Liver (tissue), 9 donors: ENCODE data around the gene PRKD3. TPM values are rescaled to one million over a fixed set of nuclear protein-coding genes. Genes with fewer than 3 reads are reported as not detected.

Experiments used
- DNase-seq: peaks from one replicate; pipeline ENCODE4 v3.0.0-alpha.2; 2017; ENCODE audit warnings: low spot score
- H3K27ac ChIP-seq, 2 donors: one replicate each; pipeline ENCODE4 v1.7.0; 2013; ENCODE audit warnings: inconsistent platforms in 2 of 2, low read length in 2 of 2, control low read depth in 1 of 2, low read depth in 1 of 2, mild to moderate bottlenecking in 1 of 2
- H3K27me3 ChIP-seq, 4 donors: one replicate each; pipeline versions ENCODE4 v1.6.1 to v1.7.0; 2013; ENCODE audit warnings: low read length in 3 of 4, inconsistent platforms in 1 of 4, mild to moderate bottlenecking in 1 of 4, moderate library complexity in 1 of 4; ENCODE audit not compliant: control insufficient read depth in 4 of 4, insufficient read depth in 4 of 4
- H3K36me3 ChIP-seq, 4 donors: one replicate each; pipeline versions ENCODE4 v1.6.1 to v1.7.0; 2013; ENCODE audit warnings: low read length in 3 of 4, mild to moderate bottlenecking in 3 of 4, low read depth in 1 of 4, moderate library complexity in 1 of 4; ENCODE audit not compliant: control insufficient read depth in 4 of 4, insufficient read depth in 3 of 4
- H3K4me1 ChIP-seq, 4 donors: one replicate each; pipeline versions ENCODE4 v1.6.1 to v1.7.0; 2013; ENCODE audit warnings: low read length in 3 of 4, mild to moderate bottlenecking in 3 of 4, moderate library complexity in 1 of 4; ENCODE audit not compliant: control insufficient read depth in 4 of 4, insufficient read depth in 4 of 4
- H3K4me3 ChIP-seq, 3 donors: one replicate each; pipeline versions ENCODE4 v1.6.1 to v1.7.0; 2013; ENCODE audit warnings: low read length in 3 of 3, control low read depth in 1 of 3, low read depth in 1 of 3, mild to moderate bottlenecking in 1 of 3
- H3K9ac ChIP-seq, 2 donors: one replicate each; pipeline ENCODE4 v1.7.0; 2013; ENCODE audit warnings: low read length in 2 of 2, mild to moderate bottlenecking in 2 of 2, moderate library complexity in 2 of 2, control low read depth in 1 of 2, low read depth in 1 of 2
- H3K9me3 ChIP-seq, 4 donors: one replicate each; pipeline versions ENCODE4 v1.6.1 to v1.7.0; 2013; ENCODE audit warnings: low read length in 3 of 4; ENCODE audit not compliant: control insufficient read depth in 4 of 4
- ATF3 ChIP-seq: IDR thresholded peaks from 2 replicates; pipeline ENCODE4 v1.6.1; 2016; ENCODE audit warnings: antibody characterized with exemption
- CTCF ChIP-seq: fragments of 150-350 bp; IDR thresholded peaks from 2 replicates; pipeline ENCODE4 v1.5.1; 2017; ENCODE audit warnings: improper control_type of control experiment, low read depth, low read length; ENCODE audit not compliant: missing input control
- EGR1 ChIP-seq, 2 donors: IDR thresholded peaks; 2 replicates each; pipeline ENCODE4 v1.6.1; 2016 to 2018; ENCODE audit warnings: antibody characterized with exemption in 2 of 2, low read depth in 2 of 2
- FOXA1 ChIP-seq: IDR thresholded peaks from 2 replicates; pipeline ENCODE4 v1.6.1; 2016; ENCODE audit warnings: antibody characterized with exemption
- FOXA2 ChIP-seq: IDR thresholded peaks from 2 replicates; pipeline ENCODE4 v1.6.1; 2016; ENCODE audit warnings: antibody characterized with exemption
- GABPA ChIP-seq, 2 donors: IDR thresholded peaks in 1 of 2; conservative IDR thresholded peaks in 1 of 2; 2 replicates each; pipeline ENCODE4 v1.6.1; 2016; ENCODE audit warnings: antibody characterized with exemption in 2 of 2, mild to moderate bottlenecking in 1 of 2, moderate library complexity in 1 of 2
- HNF4A ChIP-seq, 2 donors: conservative IDR thresholded peaks; 2 replicates each; pipeline ENCODE4 v1.6.1; 2016; ENCODE audit warnings: antibody characterized with exemption in 2 of 2, mild to moderate bottlenecking in 2 of 2
- HNF4G ChIP-seq: IDR thresholded peaks from 2 replicates; pipeline ENCODE4 v1.6.1; 2016; ENCODE audit warnings: antibody characterized with exemption
- JUND ChIP-seq, 2 donors: IDR thresholded peaks; 2 replicates each; pipeline ENCODE4 v1.6.1; 2016; ENCODE audit warnings: antibody characterized with exemption in 2 of 2
- RAD21 ChIP-seq, 2 donors: IDR thresholded peaks; 2 replicates each; pipeline ENCODE4 v1.6.1; 2016; ENCODE audit warnings: antibody characterized with exemption in 2 of 2, mild to moderate bottlenecking in 2 of 2
- REST ChIP-seq: IDR thresholded peaks from 2 replicates; pipeline ENCODE4 v1.6.1; 2016; ENCODE audit warnings: antibody characterized with exemption, mild to moderate bottlenecking
- RXRA ChIP-seq, 2 donors: IDR thresholded peaks; 2 replicates each; pipeline ENCODE4 v1.6.1; 2017 to 2018; ENCODE audit warnings: antibody characterized with exemption in 2 of 2, mild to moderate bottlenecking in 1 of 2
- SP1 ChIP-seq: IDR thresholded peaks from 2 replicates; pipeline ENCODE4 v1.6.1; 2018; ENCODE audit warnings: antibody characterized with exemption, mild to moderate bottlenecking
- TAF1 ChIP-seq: conservative IDR thresholded peaks from 2 replicates; pipeline ENCODE4 v1.6.1; 2016; ENCODE audit warnings: antibody characterized with exemption, mild to moderate bottlenecking
- YY1 ChIP-seq: IDR thresholded peaks from 2 replicates; pipeline ENCODE4 v1.6.1; 2016; ENCODE audit warnings: antibody characterized with exemption, mild to moderate bottlenecking
- WGBS: extraction: QIAGEN DNeasy Blood & Tissue Kit; methylation state at CpG from one replicate; pipeline ENCODE4 v1.1.7; 2013; 5-methylcytosine and 5-hydroxymethylcytosine counted together
- polyA plus RNA-seq, 2 donors: library from polyadenylated mRNA; stranded (reverse) in 1 of 2; unstranded in 1 of 2; fragments of 200-250 nt in 1 of 2; fragments of >200 nt in 1 of 2; fragmentation: Nextera tagmentation in 1 of 2; extraction: Ambion mirVana in 1 of 2; gene quantifications; one replicate each; pipeline versions ENCODE4 v1.2.1 to v1.2.3, GENCODE V29; 2013 to 2015
- total RNA-seq, 2 donors: library from RNA; depleted of rRNA; stranded (reverse); fragments of >200 nt; gene quantifications; one replicate each; pipeline ENCODE4 v1.2.3, GENCODE V29; 2014
- TF ChIP-seq, protein P1 (sequence below): IDR thresholded peaks from 2 replicates; pipeline ENCODE4 v1.6.1; 2016; ENCODE audit warnings: antibody characterized with exemption
- TF ChIP-seq, protein P2 (sequence below): IDR thresholded peaks from 2 replicates; pipeline ENCODE4 v1.6.1; 2016; ENCODE audit warnings: antibody characterized with exemption
- donor health status: healthy.
- donor health status: healthy.
- donor health status: healthy.
- donor health status: healthy.
- donor health status: healthy.

The PRKD3 gene
- total and polyA plus RNA-seq, 4 donors, result 4.4 to 19.7 (median 8.1) TPM

- DNase-seq, result no peak
- Histone ChIP-seq H3K27me3 (no peaks in the 10 kb centered on the region), H3K4me1 (no peaks in the 10 kb centered on the region), H3K36me3 (peaks cover 2 to 29% (median 17%) of the 10 kb centered on the region in 4 donors), H3K9me3 (no peaks in the 10 kb centered on the region), H3K4me3 (no peak overlapping the region), H3K27ac (no peak overlapping the region), H3K9ac (no peak overlapping the region)
- TF ChIP-seq CTCF (no peak), HNF4A (conservative IDR thresholded peaks at IDR 0.05) (no peak), YY1 (no peak), GABPA (IDR thresholded peaks at IDR 0.05 in 1 of 2, conservative IDR thresholded peaks at IDR 0.05 in 1 of 2) (no peak), HNF4G (no peak), EGR1 (IDR thresholded peaks at IDR 0.05; ENCODE audit: low read depth in 2 of 2) (no peak), ATF3 (no peak), RXRA (IDR thresholded peaks at IDR 0.05) (no peak), RAD21 (IDR thresholded peaks at IDR 0.05) (no peak), TAF1 (no peak), REST (no peak)
- TF ChIP-seq, protein P1, sequence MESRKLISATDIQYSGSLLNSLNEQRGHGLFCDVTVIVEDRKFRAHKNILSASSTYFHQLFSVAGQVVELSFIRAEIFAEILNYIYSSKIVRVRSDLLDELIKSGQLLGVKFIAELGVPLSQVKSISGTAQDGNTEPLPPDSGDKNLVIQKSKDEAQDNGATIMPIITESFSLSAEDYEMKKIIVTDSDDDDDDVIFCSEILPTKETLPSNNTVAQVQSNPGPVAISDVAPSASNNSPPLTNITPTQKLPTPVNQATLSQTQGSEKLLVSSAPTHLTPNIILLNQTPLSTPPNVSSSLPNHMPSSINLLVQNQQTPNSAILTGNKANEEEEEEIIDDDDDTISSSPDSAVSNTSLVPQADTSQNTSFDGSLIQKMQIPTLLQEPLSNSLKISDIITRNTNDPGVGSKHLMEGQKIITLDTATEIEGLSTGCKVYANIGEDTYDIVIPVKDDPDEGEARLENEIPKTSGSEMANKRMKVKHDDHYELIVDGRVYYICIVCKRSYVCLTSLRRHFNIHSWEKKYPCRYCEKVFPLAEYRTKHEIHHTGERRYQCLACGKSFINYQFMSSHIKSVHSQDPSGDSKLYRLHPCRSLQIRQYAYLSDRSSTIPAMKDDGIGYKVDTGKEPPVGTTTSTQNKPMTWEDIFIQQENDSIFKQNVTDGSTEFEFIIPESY, result no peak
- TF ChIP-seq, protein P2, sequence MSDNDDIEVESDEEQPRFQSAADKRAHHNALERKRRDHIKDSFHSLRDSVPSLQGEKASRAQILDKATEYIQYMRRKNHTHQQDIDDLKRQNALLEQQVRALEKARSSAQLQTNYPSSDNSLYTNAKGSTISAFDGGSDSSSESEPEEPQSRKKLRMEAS, result no peak
Observed at GRCh38 chr2:37284381-37284780, 40.3 kb downstream of the PRKD3 start.

DNA sequence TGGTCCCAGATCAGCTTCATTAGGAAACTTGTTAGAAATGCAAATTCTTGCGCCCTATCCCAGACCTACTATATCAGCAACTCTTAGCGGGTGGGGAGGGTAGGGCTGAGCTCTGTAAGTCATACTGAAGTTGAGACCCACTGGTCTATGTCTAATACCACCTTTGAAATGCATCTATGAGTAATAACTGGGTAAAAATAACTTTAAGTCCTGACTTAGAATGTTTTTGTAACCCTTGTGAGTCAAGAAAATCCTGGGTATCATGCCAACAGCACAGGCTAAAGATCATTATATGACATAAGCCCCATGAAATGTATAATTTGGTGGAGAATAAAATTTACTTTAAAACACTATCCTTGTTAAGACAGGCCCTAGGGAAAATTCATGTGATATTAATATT, 41.4 kb downstream of the PRKD3 start:
- Histone ChIP-seq H3K4me1 (no peaks in the 10 kb centered on the region), H3K4me3 (no peak overlapping the region), H3K36me3 (peaks cover 2 to 26% (median 17%) of the 10 kb centered on the region in 4 donors), H3K27me3 (no peaks in the 10 kb centered on the region), H3K9me3 (no peaks in the 10 kb centered on the region), H3K9ac (no peak overlapping the region), H3K27ac (no peak overlapping the region)
- 99% methylated on average over 2 of the region's 2 CpGs for WGBS
- no peak for DNase-seq
- TF ChIP-seq YY1 (no peak), ATF3 (no peak), SP1 (no peak), RAD21 (IDR thresholded peaks at IDR 0.05) (no peak), CTCF (no peak), JUND (IDR thresholded peaks at IDR 0.05) (no peak), EGR1 (IDR thresholded peaks at IDR 0.05; ENCODE audit: low read depth in 2 of 2) (no peak), FOXA1 (no peak), REST (no peak), FOXA2 (no peak), GABPA (IDR thresholded peaks at IDR 0.05 in 1 of 2, conservative IDR thresholded peaks at IDR 0.05 in 1 of 2) (no peak), RXRA (IDR thresholded peaks at IDR 0.05) (no peak), TAF1 (no peak), HNF4G (no peak)
- TF ChIP-seq, protein P2, result no peak
